Osteoblast (primary cell): ENCODE results near the gene CD300LB. TPM values are rescaled to one million over a fixed set of nuclear protein-coding genes. Genes with fewer than 3 reads are reported as not detected.

Experiments
- DNase-seq: peaks from one replicate; pipeline ENCODE4 v3.0.0; 2011; ENCODE audit warnings: low spot score, mixed read lengths; ENCODE audit not compliant: insufficient read length; ENCODE audit errors: missing footprints
- H2AFZ ChIP-seq: 2 replicates; pipeline ENCODE4 v1.6.0; 2011; ENCODE audit warnings: mild to moderate bottlenecking, low read length
- H3K27ac ChIP-seq: 2 replicates; pipeline ENCODE4 v1.5.1; 2011; ENCODE audit warnings: mild to moderate bottlenecking, low read depth, low read length, moderate library complexity
- H3K27me3 ChIP-seq: 2 replicates; pipeline ENCODE4 v1.6.0; 2012; ENCODE audit warnings: mild to moderate bottlenecking, control low read depth, inconsistent platforms, low read length, moderate library complexity; ENCODE audit not compliant: insufficient read depth
- H3K36me3 ChIP-seq: 2 replicates; pipeline ENCODE4 v1.5.1; 2011; ENCODE audit warnings: mild to moderate bottlenecking, low read length, control low read depth, moderate library complexity; ENCODE audit not compliant: insufficient read depth
- H3K4me1 ChIP-seq: 2 replicates; pipeline ENCODE4 v1.5.1; 2011; ENCODE audit warnings: mild to moderate bottlenecking, low read length, control low read depth, moderate library complexity; ENCODE audit not compliant: insufficient read depth
- H3K4me2 ChIP-seq: 2 replicates; pipeline ENCODE4 v1.6.0; 2011; ENCODE audit warnings: mild to moderate bottlenecking, low read length; ENCODE audit not compliant: insufficient read depth
- H3K4me3 ChIP-seq: fragments of 200-600 bp; sonication (generic); 3 replicates; pipeline ENCODE4 v1.5.1; 2012; ENCODE audit warnings: mild to moderate bottlenecking, low read length, inconsistent platforms; ENCODE audit not compliant: insufficient read depth
- H3K79me2 ChIP-seq: 2 replicates; pipeline ENCODE4 v1.6.0; 2012; ENCODE audit warnings: mild to moderate bottlenecking, low read length, control low read depth, inconsistent platforms; ENCODE audit not compliant: insufficient read depth
- H3K9me3 ChIP-seq: 2 replicates; pipeline ENCODE4 v1.5.1; 2011; ENCODE audit warnings: low read depth, low read length, control low read depth
- H4K20me1 ChIP-seq: 2 replicates; pipeline ENCODE4 v1.6.0; 2012; ENCODE audit warnings: mild to moderate bottlenecking, low read length, control low read depth; ENCODE audit not compliant: insufficient read depth
- total RNA-seq: library from RNA; depleted of rRNA; stranded (reverse); fragments of >200 nt; gene quantifications from 2 replicates; pipeline ENCODE4 v1.2.3, GENCODE V29; 2012
- TF ChIP-seq, protein P1 (sequence below): IDR thresholded peaks from 2 replicates; pipeline ENCODE4 v1.5.1; 2011; ENCODE audit warnings: mild to moderate bottlenecking, low read depth, low read length, moderate library complexity; ENCODE audit errors: extremely low read depth

CD300LB gene
- total RNA-seq, 1 donor, result not detected

DNA sequence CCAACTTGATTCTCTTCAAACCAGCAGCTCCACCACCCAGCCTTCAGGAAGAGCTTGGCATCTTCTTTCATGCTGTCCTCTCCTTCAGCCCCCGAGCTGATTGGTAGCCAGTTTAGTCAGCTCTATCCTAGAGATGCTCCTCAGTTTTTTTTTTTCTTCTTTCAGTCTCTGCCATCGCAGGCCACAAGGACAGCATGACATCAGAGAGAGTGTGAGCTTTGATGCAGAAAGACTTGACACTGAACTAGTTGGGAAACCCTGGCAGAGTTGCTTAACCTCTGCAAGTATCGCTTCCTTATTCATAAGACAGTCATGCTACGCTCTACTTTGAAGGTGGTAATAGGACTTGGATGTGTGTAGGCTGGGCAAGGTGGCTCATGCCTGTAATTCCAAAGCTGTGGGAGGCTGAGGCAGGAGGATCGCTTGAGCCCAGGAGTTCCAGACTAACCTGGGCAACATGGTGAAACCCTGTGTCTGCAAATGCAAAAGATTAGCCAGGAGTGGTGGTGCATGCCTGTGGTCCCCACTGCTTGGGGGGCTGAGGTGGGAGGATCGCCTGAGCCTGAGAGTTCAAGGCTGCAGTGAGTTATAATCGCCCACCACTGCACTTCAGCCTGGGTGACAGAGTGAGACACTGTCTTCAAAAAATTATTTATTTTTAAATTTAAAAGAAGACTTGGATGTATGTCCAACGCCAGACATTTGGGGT is 2.6 kb downstream of the CD300LB start:
- Histone ChIP-seq H3K9me3 (no peaks in the 10 kb centered on the region), H3K27ac (no peak overlapping the region), H2AFZ (no peak overlapping the region), H3K36me3 (no peaks in the 10 kb centered on the region), H3K4me1 (no peaks in the 10 kb centered on the region), H3K79me2 (no peaks in the 10 kb centered on the region), H3K4me2 (no peak overlapping the region), H3K27me3 (no peaks in the 10 kb centered on the region), H4K20me1 (no peaks in the 10 kb centered on the region), H3K4me3 (no peak overlapping the region)
- DNase-seq, result no peak
- TF ChIP-seq, protein P1, sequence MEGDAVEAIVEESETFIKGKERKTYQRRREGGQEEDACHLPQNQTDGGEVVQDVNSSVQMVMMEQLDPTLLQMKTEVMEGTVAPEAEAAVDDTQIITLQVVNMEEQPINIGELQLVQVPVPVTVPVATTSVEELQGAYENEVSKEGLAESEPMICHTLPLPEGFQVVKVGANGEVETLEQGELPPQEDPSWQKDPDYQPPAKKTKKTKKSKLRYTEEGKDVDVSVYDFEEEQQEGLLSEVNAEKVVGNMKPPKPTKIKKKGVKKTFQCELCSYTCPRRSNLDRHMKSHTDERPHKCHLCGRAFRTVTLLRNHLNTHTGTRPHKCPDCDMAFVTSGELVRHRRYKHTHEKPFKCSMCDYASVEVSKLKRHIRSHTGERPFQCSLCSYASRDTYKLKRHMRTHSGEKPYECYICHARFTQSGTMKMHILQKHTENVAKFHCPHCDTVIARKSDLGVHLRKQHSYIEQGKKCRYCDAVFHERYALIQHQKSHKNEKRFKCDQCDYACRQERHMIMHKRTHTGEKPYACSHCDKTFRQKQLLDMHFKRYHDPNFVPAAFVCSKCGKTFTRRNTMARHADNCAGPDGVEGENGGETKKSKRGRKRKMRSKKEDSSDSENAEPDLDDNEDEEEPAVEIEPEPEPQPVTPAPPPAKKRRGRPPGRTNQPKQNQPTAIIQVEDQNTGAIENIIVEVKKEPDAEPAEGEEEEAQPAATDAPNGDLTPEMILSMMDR, result no peak

DNA sequence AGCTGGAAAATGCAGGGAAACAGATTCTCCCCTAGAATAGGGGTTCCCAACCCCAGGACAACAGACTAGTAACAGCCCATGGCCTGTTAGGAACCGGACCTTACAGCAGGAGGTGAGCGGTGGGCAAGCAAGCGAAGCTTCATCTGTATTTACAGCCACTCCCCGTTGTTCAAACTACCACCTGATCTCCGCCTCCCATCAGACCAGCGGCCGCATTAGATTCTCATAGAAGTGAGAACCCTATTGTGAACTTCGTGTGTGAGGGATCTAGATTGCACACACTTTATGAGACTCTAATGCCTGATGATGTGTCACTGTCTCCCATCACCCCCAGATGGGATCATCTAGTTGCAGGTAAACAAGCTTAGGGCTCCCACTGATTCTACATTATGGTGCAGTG is 3.5 kb downstream of the CD300LB start:
- H3K79me2 ChIP-seq, result no peaks in the 10 kb centered on the region
- H3K36me3 ChIP-seq, result no peaks in the 10 kb centered on the region
- no peaks in the 10 kb centered on the region for H3K27me3 ChIP-seq
- H3K4me3 ChIP-seq, result no peak overlapping the region
- no peak for DNase-seq
- TF ChIP-seq, protein P1, result no peak
- H2AFZ ChIP-seq, result no peak overlapping the region
- H3K4me1 ChIP-seq, result no peaks in the 10 kb centered on the region
- no peak overlapping the region for H3K4me2 ChIP-seq
- no peaks in the 10 kb centered on the region for H4K20me1 ChIP-seq
- no peak overlapping the region for H3K27ac ChIP-seq
- H3K9me3 ChIP-seq, result no peaks in the 10 kb centered on the region

DNA sequence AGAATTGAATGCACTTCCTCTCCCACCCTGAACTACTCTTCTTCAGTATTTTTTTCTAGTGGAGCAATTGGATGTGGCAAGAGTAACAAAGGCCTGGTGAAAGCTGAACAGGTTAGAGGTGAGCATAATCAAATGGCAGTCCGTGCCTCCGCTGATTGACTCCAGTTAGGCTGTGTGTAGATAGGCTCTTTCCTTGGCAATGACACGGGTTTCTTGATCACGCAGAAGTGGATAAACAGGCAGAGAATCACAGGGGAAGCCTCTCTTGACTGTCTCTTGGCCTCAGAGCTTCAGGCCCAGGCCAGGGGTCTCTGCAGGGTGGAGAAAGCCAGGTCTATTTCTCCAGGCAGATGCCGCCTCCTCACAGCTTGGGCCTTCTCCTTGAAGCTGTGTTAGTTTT is 4.2 kb downstream of the CD300LB start:
- Histone ChIP-seq H3K27me3 (no peaks in the 10 kb centered on the region), H3K4me1 (no peaks in the 10 kb centered on the region), H3K9me3 (peaks cover 2% of the 10 kb centered on the region), H3K36me3 (no peaks in the 10 kb centered on the region), H3K79me2 (no peaks in the 10 kb centered on the region), H3K4me2 (no peak overlapping the region), H2AFZ (no peak overlapping the region), H4K20me1 (no peaks in the 10 kb centered on the region), H3K27ac (no peak overlapping the region), H3K4me3 (no peak overlapping the region)
- DNase-seq, result no peak
- TF ChIP-seq, protein P1, result no peak

DNA sequence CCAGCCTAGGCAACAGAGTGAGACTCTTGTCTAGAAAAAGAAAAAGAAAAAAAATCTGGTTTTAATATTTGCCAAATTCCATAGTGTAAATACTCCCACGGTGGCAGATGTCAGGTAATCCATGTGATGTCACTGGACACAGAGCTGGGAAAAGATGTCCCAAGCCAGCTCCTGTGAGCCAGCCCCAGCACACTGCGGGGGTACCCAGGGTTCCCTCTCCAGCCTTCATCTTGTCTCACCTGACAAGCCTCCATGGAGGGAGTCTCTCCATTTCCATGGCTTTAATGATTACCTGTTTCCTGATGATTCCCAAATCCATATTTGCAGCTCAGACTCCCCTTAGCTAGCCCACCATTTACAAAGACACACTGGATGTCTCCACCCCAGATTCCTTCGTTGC is 4.6 kb downstream of the CD300LB start:
- no peak for DNase-seq
- Histone ChIP-seq H3K79me2 (no peaks in the 10 kb centered on the region), H4K20me1 (no peaks in the 10 kb centered on the region), H3K9me3 (peaks cover 2% of the 10 kb centered on the region), H3K36me3 (no peaks in the 10 kb centered on the region), H3K27ac (no peak overlapping the region), H3K4me3 (no peak overlapping the region), H3K27me3 (no peaks in the 10 kb centered on the region), H3K4me2 (no peak overlapping the region), H2AFZ (no peak overlapping the region), H3K4me1 (no peaks in the 10 kb centered on the region)
- TF ChIP-seq, protein P1, result no peak
